SIG-M5 treated with dmso at 0.1 percent for 504 hours (cell line): ENCODE measurements around the gene NRXN3.

ENCODE experiments used
- DNase-seq: peaks from one replicate; lab custom pipeline; 2025; ENCODE audit not compliant: unreplicated experiment; lab: John Stamatoyannopoulos, UW

The NRXN3 gene

GRCh38 chr14:79899610-79900009 lies 1729.4 kb downstream of the NRXN3 start:
- no peak for DNase-seq

DNA sequence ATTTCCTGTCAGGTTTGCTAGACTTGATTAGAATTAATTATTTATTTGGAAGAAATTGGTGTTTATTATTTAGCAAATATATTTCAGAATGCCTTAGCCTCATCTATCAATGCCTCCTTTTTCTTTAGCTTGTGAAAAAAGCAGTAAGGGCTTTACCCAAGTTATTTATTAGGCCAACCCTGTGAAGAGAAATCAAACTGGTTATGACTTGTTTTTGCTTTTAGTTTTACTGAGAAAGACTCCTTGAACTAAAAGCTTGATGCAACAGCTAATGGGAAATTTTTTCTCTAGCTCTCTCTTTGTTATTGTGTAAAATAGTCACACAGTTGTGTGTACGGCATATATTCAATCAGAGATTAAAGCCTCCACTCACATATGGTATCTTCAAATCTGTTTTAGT lies 1734.3 kb downstream of the NRXN3 start:
- no peak for DNase-seq

GRCh38 chr14:79906994-79907393 lies 1736.8 kb downstream of the NRXN3 start:
- no peak for DNase-seq

- no peak for DNase-seq
Observed at GRCh38 chr14:79910086-79910485, 1739.9 kb downstream of the NRXN3 start.

GRCh38 chr14:79911744-79912143 lies 1741.6 kb downstream of the NRXN3 start:
- no peak for DNase-seq

DNA sequence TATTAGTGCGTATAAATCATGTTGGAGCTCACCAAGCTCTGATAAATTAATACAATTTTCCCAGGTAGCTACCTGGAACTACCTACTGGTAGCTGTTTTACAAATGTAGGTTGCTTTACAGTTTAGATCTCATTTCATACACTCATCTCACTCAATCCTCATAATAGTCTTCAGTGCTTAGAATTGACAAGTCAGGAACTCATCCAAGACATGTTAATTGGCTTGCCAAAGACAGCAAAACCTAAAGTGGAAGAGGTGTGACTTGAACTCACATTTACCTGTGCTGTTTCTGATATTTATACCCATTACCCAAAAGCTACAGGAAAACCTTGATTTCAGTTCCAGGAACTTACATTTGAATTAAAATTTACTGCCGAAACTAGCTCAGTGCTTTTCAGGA lies 1744.4 kb downstream of the NRXN3 start:
- no peak for DNase-seq

GRCh38 chr14:79915406-79915805 lies 1745.2 kb downstream of the NRXN3 start:
- DNase-seq: no peak

- DNase-seq: no peak
Observed at GRCh38 chr14:79916281-79916680, 1746.1 kb downstream of the NRXN3 start.

DNA sequence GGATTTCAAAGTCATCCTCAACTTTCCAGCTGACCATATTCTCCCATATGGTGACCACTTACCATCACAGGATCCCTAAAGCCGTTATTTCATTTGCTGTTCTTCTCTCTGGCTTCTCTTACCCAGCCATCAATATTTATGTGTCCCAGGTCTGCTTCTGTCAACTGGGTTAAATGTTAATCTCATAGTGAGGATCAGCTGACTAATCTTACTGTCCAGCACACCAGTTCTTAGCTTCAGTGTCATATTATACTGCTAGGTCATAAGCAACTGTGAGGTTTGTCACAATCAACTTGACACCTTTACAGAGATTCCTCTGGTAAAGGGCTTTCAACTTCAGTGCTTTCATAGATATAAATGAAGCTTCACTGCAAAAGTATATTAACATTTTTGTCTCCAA lies 1746.7 kb downstream of the NRXN3 start:
- DNase-seq: no peak
